SK-N-SH (cell line): ENCODE results near the gene ACSL6. TPM values are rescaled to one million over a fixed set of nuclear protein-coding genes. Genes with fewer than 3 reads are reported as not detected.

ENCODE experiments used
- CTCF ChIA-PET: fragments of 300-600, 350-600 bp; formaldehyde crosslinking; extraction: SDS; loops from one replicate; lab custom pipeline; 2021; lab: Yijun Ruan, JAX
- POLR2A ChIA-PET: fragments of 350-600 bp; sonication (Branson Sonifier 250); formaldehyde crosslinking; extraction: SDS; loops from one replicate; lab custom pipeline; 2020; ENCODE audit warnings: antibody characterized with exemption, inconsistent platforms; lab: Yijun Ruan, JAX
- DNase-seq: peaks from one replicate; pipeline ENCODE4 v3.0.0; 2012
- H2AFZ ChIP-seq: fragments of 200-600 bp; sonication (generic); 2 replicates; pipeline ENCODE4 v1.8.1; 2016; ENCODE audit warnings: antibody characterized with exemption, mild to moderate bottlenecking, low read depth
- H3F3A ChIP-seq: fragments of 200-600 bp; sonication (generic); replicated peaks from 2 replicates; pipeline ENCODE3; 2016; ENCODE audit warnings: antibody characterized with exemption, mild to moderate bottlenecking; ENCODE audit not compliant: insufficient read depth
- H3K27ac ChIP-seq, 2 experiments: fragments of 200-500 bp in 1 of 2; fragments of 200-600 bp in 1 of 2; sonication (Bioruptor generic) in 1 of 2; sonication (generic), shearing (Covaris generic) in 1 of 2; 2 replicates each; pipeline versions ENCODE4 v1.5.1 to v1.6.1; 2014 to 2016; ENCODE audit warnings: low read depth in 2 of 2, inconsistent platforms in 1 of 2, low read length in 1 of 2, mild to moderate bottlenecking in 1 of 2, mixed read lengths in 1 of 2
- H3K27me3 ChIP-seq: fragments of 200-600 bp; sonication (generic), shearing (Covaris generic); 2 replicates; pipeline ENCODE4 v1.6.1; 2016; ENCODE audit warnings: mixed run types; ENCODE audit not compliant: insufficient read depth
- H3K36me3 ChIP-seq, 2 experiments: fragments of 200-500 bp in 1 of 2; fragments of 200-600 bp in 1 of 2; sonication (Bioruptor generic) in 1 of 2; sonication (generic) in 1 of 2; replicated peaks in 1 of 2; 2 replicates each; pipeline versions ENCODE3 to v1.5.1; 2014 to 2016; ENCODE audit warnings: low read length in 1 of 2, mild to moderate bottlenecking in 1 of 2; ENCODE audit not compliant: insufficient read depth in 2 of 2, control insufficient read depth in 1 of 2
- H3K4me1 ChIP-seq, 2 experiments: fragments of 200-500 bp in 1 of 2; fragments of 200-600 bp in 1 of 2; sonication (Bioruptor generic) in 1 of 2; sonication (generic), shearing (Covaris generic) in 1 of 2; 2 replicates each; pipeline versions ENCODE4 v1.5.1 to v1.6.1; 2014 to 2016; ENCODE audit warnings: low read depth in 1 of 2, low read length in 1 of 2, mixed run types in 1 of 2; ENCODE audit not compliant: insufficient read depth in 2 of 2, control insufficient read depth in 1 of 2
- H3K4me2 ChIP-seq: fragments of 200-600 bp; sonication (generic), shearing (Covaris generic); 2 replicates; pipeline ENCODE4 v1.6.1; 2017; ENCODE audit warnings: mixed run types
- H3K4me3 ChIP-seq, 2 experiments: fragments of 200-500 bp in 1 of 2; fragments of 200-600 bp in 1 of 2; sonication (Bioruptor generic) in 1 of 2; sonication (generic), shearing (Covaris generic) in 1 of 2; 2 replicates each; pipeline versions ENCODE4 v1.5.1 to v1.8.1; 2014 to 2016; ENCODE audit warnings: low read depth in 2 of 2, inconsistent platforms in 1 of 2, low read length in 1 of 2, mild to moderate bottlenecking in 1 of 2, mixed read lengths in 1 of 2, moderate library complexity in 1 of 2
- H3K79me2 ChIP-seq: fragments of 200-600 bp; sonication (generic); 2 replicates; pipeline ENCODE4 v1.8.1; 2017; ENCODE audit warnings: mild to moderate bottlenecking; ENCODE audit not compliant: insufficient read depth
- H3K9ac ChIP-seq: fragments of 200-600 bp; sonication (generic); 2 replicates; pipeline ENCODE4 v1.6.1; 2017; ENCODE audit warnings: mixed run types
- H3K9me2 ChIP-seq: fragments of 200-600 bp; sonication (generic); 2 replicates; pipeline ENCODE4 v1.6.1; 2017; ENCODE audit warnings: mixed run types
- H3K9me3 ChIP-seq: fragments of 200-600 bp; sonication (generic); 2 replicates; pipeline ENCODE4 v1.6.1; 2017; ENCODE audit warnings: mixed run types, mild to moderate bottlenecking, moderate library complexity
- H4K20me1 ChIP-seq: fragments of 200-600 bp; sonication (generic); 2 replicates; pipeline ENCODE4 v1.6.1; 2017; ENCODE audit warnings: mild to moderate bottlenecking, mixed run types; ENCODE audit not compliant: insufficient read depth
- CHD2 ChIP-seq: fragments of 150-350 bp; IDR thresholded peaks from 2 replicates; pipeline ENCODE4 v1.6.1; 2018; ENCODE audit warnings: low read length; ENCODE audit not compliant: partially characterized antibody
- CTCF ChIP-seq: fragments of 200-600 bp; sonication (generic); IDR thresholded peaks from 2 replicates; pipeline ENCODE4 v1.6.1; 2017; ENCODE audit warnings: antibody characterized with exemption, mild to moderate bottlenecking, moderate library complexity
- ELF1 ChIP-seq: IDR thresholded peaks from 2 replicates; pipeline ENCODE4 v1.4.0; 2012
- FOSL2 ChIP-seq: IDR thresholded peaks from 2 replicates; pipeline ENCODE4 v1.4.0; 2012; ENCODE audit warnings: low read depth, mild to moderate bottlenecking, moderate library complexity, borderline replicate concordance
- GABPA ChIP-seq: IDR thresholded peaks from 2 replicates; pipeline ENCODE4 v1.4.0; 2012; ENCODE audit warnings: low read depth, mild to moderate bottlenecking
- JUND ChIP-seq: IDR thresholded peaks from 2 replicates; pipeline ENCODE4 v1.4.0; 2012
- NFIC ChIP-seq: IDR thresholded peaks from 2 replicates; pipeline ENCODE4 v1.4.0; 2012; ENCODE audit warnings: borderline replicate concordance
- NRF1 ChIP-seq: IDR thresholded peaks from 2 replicates; pipeline ENCODE4 v1.6.1; 2012; ENCODE audit warnings: low read depth, mild to moderate bottlenecking, low read length
- RXRA ChIP-seq: IDR thresholded peaks from 2 replicates; pipeline ENCODE4 v1.4.0; 2012; ENCODE audit warnings: low read depth, mild to moderate bottlenecking, borderline replicate concordance
- TCF12 ChIP-seq: IDR thresholded peaks from 2 replicates; pipeline ENCODE4 v1.4.0; 2012
- TEAD4 ChIP-seq: IDR thresholded peaks from 2 replicates; pipeline ENCODE4 v1.4.0; 2012; ENCODE audit warnings: mild to moderate bottlenecking, borderline replicate concordance; ENCODE audit not compliant: insufficient read depth
- WGBS: methylation state at CpG from one replicate; pipeline ENCODE4 v1.1.6; 2017; ENCODE audit warnings: low lambda C conversion rate; 5-methylcytosine and 5-hydroxymethylcytosine counted together
- polyA plus RNA-seq, 3 experiments: library from polyadenylated mRNA; depleted of rRNA; stranded (reverse); fragments of >200 nt; gene quantifications; 2 replicates each; pipeline ENCODE4 v1.2.3, GENCODE V29; 2012
- TF ChIP-seq, protein P1 (sequence below): fragments of 150-350 bp; IDR thresholded peaks from 2 replicates; pipeline ENCODE4 v1.6.1; 2017; ENCODE audit warnings: antibody characterized with exemption, low read length, low read depth, borderline replicate concordance
- TF ChIP-seq, protein P2 (sequence below): IDR thresholded peaks from 2 replicates; pipeline ENCODE4 v1.4.0; 2012; ENCODE audit warnings: low read depth, borderline replicate concordance
- TF ChIP-seq, protein P3 (sequence below): IDR thresholded peaks from 2 replicates; pipeline ENCODE4; 2012
- TF ChIP-seq, protein P4 (sequence below): IDR thresholded peaks from 2 replicates; pipeline ENCODE4 v1.4.0; 2012; ENCODE audit warnings: low read depth
- TF ChIP-seq, protein P5 (sequence below): IDR thresholded peaks from 2 replicates; pipeline ENCODE4 v1.6.1; 2012; ENCODE audit warnings: mild to moderate bottlenecking, low read depth, low read length, moderate library complexity

The ACSL6 gene
- polyA plus RNA-seq, 1 of the 3 experiments (the other 2 are of a cell fraction): 0.46 TPM

- Histone ChIP-seq H3K36me3 (no peaks in the 10 kb centered on the region), H3K9ac (no peak overlapping the region), H3K79me2 (no peaks in the 10 kb centered on the region), H3K9me3 (no peaks in the 10 kb centered on the region), H4K20me1 (no peaks in the 10 kb centered on the region), H3K4me1 (no peaks in the 10 kb centered on the region; a peak in 1 of 4 replicates), H3K27ac (no peak overlapping the region), H2AFZ (no peak overlapping the region), H3F3A (no peaks in the 10 kb centered on the region), H3K27me3 (no peaks in the 10 kb centered on the region), H3K9me2 (no peaks in the 10 kb centered on the region), H3K4me3 (no peak overlapping the region), H3K4me2 (no peak overlapping the region)
- ChIA-PET POLR2A (no interaction called here), CTCF (interaction anchor here (0.9 to 1.1 kb wide), 2 partner anchors 19 to 111 kb away, joined by 3 to 5 read pairs; no protein-coding TSS in a partner anchor)
- 67% methylated on average over 3 of the region's 3 CpGs for WGBS
- no peak for TF ChIP-seq NRF1
- TF ChIP-seq, protein P1, sequence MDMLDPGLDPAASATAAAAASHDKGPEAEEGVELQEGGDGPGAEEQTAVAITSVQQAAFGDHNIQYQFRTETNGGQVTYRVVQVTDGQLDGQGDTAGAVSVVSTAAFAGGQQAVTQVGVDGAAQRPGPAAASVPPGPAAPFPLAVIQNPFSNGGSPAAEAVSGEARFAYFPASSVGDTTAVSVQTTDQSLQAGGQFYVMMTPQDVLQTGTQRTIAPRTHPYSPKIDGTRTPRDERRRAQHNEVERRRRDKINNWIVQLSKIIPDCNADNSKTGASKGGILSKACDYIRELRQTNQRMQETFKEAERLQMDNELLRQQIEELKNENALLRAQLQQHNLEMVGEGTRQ: no peak
- no peak for TF ChIP-seq GABPA
- TF ChIP-seq CTCF: no peak
- no peak for TF ChIP-seq ELF1
- TF ChIP-seq, protein P2, sequence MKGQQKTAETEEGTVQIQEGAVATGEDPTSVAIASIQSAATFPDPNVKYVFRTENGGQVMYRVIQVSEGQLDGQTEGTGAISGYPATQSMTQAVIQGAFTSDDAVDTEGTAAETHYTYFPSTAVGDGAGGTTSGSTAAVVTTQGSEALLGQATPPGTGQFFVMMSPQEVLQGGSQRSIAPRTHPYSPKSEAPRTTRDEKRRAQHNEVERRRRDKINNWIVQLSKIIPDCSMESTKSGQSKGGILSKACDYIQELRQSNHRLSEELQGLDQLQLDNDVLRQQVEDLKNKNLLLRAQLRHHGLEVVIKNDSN: no peak
- TF ChIP-seq NFIC: no peak
- TF ChIP-seq JUND: no peak
- TF ChIP-seq, protein P3, sequence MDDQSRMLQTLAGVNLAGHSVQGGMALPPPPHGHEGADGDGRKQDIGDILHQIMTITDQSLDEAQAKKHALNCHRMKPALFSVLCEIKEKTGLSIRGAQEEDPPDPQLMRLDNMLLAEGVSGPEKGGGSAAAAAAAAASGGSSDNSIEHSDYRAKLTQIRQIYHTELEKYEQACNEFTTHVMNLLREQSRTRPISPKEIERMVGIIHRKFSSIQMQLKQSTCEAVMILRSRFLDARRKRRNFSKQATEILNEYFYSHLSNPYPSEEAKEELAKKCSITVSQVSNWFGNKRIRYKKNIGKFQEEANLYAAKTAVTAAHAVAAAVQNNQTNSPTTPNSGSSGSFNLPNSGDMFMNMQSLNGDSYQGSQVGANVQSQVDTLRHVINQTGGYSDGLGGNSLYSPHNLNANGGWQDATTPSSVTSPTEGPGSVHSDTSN: no peak
- no peak for TF ChIP-seq CHD2
- no peak for TF ChIP-seq RXRA
- TF ChIP-seq, protein P4, sequence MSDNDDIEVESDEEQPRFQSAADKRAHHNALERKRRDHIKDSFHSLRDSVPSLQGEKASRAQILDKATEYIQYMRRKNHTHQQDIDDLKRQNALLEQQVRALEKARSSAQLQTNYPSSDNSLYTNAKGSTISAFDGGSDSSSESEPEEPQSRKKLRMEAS: no peak
- TF ChIP-seq, protein P5, sequence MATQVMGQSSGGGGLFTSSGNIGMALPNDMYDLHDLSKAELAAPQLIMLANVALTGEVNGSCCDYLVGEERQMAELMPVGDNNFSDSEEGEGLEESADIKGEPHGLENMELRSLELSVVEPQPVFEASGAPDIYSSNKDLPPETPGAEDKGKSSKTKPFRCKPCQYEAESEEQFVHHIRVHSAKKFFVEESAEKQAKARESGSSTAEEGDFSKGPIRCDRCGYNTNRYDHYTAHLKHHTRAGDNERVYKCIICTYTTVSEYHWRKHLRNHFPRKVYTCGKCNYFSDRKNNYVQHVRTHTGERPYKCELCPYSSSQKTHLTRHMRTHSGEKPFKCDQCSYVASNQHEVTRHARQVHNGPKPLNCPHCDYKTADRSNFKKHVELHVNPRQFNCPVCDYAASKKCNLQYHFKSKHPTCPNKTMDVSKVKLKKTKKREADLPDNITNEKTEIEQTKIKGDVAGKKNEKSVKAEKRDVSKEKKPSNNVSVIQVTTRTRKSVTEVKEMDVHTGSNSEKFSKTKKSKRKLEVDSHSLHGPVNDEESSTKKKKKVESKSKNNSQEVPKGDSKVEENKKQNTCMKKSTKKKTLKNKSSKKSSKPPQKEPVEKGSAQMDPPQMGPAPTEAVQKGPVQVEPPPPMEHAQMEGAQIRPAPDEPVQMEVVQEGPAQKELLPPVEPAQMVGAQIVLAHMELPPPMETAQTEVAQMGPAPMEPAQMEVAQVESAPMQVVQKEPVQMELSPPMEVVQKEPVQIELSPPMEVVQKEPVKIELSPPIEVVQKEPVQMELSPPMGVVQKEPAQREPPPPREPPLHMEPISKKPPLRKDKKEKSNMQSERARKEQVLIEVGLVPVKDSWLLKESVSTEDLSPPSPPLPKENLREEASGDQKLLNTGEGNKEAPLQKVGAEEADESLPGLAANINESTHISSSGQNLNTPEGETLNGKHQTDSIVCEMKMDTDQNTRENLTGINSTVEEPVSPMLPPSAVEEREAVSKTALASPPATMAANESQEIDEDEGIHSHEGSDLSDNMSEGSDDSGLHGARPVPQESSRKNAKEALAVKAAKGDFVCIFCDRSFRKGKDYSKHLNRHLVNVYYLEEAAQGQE: no peak
- TF ChIP-seq TCF12: no peak
- TF ChIP-seq TEAD4: no peak
- no peak for TF ChIP-seq FOSL2
- no peak for DNase-seq
Measured at GRCh38 chr5:131952301-131952857, 59.1 kb downstream of the ACSL6 start.
